Ishikawa (cell line): Measurements from ENCODE around the gene PRSS22.

ENCODE experiments used
- CEBPB ChIP-seq: IDR thresholded peaks from 2 replicates; pipeline ENCODE4 v1.6.1; 2012
- CREB1 ChIP-seq: IDR thresholded peaks from 2 replicates; pipeline ENCODE4 v1.6.1; 2012; ENCODE audit warnings: low read depth
- EGR1 ChIP-seq: IDR thresholded peaks from 2 replicates; pipeline ENCODE4 v1.6.1; 2012
- EP300 ChIP-seq: IDR thresholded peaks from 2 replicates; pipeline ENCODE4 v1.6.1; 2012; ENCODE audit warnings: borderline replicate concordance
- FOXM1 ChIP-seq: IDR thresholded peaks from 2 replicates; pipeline ENCODE4 v1.6.1; 2012; ENCODE audit warnings: low read depth, borderline replicate concordance
- MAX ChIP-seq: IDR thresholded peaks from 2 replicates; pipeline ENCODE4 v1.6.1; 2012
- NFIC ChIP-seq: IDR thresholded peaks from 2 replicates; pipeline ENCODE4 v1.6.1; 2012
- RAD21 ChIP-seq: IDR thresholded peaks from 2 replicates; pipeline ENCODE4 v1.6.1; 2012; ENCODE audit warnings: low read depth
- REST ChIP-seq: IDR thresholded peaks from 2 replicates; pipeline ENCODE4 v1.6.1; 2012; ENCODE audit warnings: low read depth, mild to moderate bottlenecking
- TAF1 ChIP-seq: IDR thresholded peaks from 2 replicates; pipeline ENCODE4 v1.6.1; 2012; ENCODE audit warnings: low read depth, mild to moderate bottlenecking
- TCF12 ChIP-seq: IDR thresholded peaks from 2 replicates; pipeline ENCODE4 v1.6.1; 2012; ENCODE audit warnings: low read depth
- TEAD4 ChIP-seq: IDR thresholded peaks from 2 replicates; pipeline ENCODE4 v1.6.1; 2012
- USF1 ChIP-seq: IDR thresholded peaks from 2 replicates; pipeline ENCODE4 v1.6.1; 2012
- YY1 ChIP-seq: IDR thresholded peaks from 2 replicates; pipeline ENCODE4 v1.6.1; 2012; ENCODE audit warnings: low read depth
- ZBTB7A ChIP-seq: IDR thresholded peaks from 2 replicates; pipeline ENCODE4 v1.6.1; 2012; ENCODE audit warnings: low read depth

Gene PRSS22

GRCh38 chr16:2904100-2904921 is 46.3 kb upstream of the PRSS22 start:
- TF ChIP-seq TCF12 (no peak), EP300 (no peak), RAD21 (peak; percentile 40; the same call in 1 of the 2 replicates), USF1 (peak; percentile 4; the same call in 1 of the 2 replicates), NFIC (peak; percentile 26; the same call in 1 of the 2 replicates), EGR1 (no peak), REST (0 out of 2 replicates have a peak, but pooled peaks have one; percentile 45), ZBTB7A (peak; percentile 88), YY1 (peak; percentile 83), CREB1 (no peak), MAX (peak; percentile 47; the same call in 1 of the 2 replicates), TAF1 (peak; percentile 32; the same call in 1 of the 2 replicates), TEAD4 (no peak; the same call in 1 of the 2 replicates), CEBPB (0 out of 2 replicates have a peak, but pooled peaks have one; percentile 29), FOXM1 (no peak)

- TF ChIP-seq MAX (no peak), EP300 (no peak), REST (no peak), EGR1 (no peak), USF1 (no peak), NFIC (no peak), ZBTB7A (no peak)
Measured at GRCh38 chr16:2902337-2903130, 44.6 kb upstream of the PRSS22 start.

- TF ChIP-seq CEBPB (no peak), ZBTB7A (no peak), RAD21 (no peak), YY1 (no peak), TEAD4 (no peak), REST (no peak), NFIC (no peak), MAX (no peak), TCF12 (no peak), TAF1 (no peak), EGR1 (no peak), USF1 (no peak)
Measured at GRCh38 chr16:2900526-2901075, 42.6 kb upstream of the PRSS22 start.
